Panc1 (cell line): ENCODE data around the gene NVL. TPM values are rescaled to one million over a fixed set of nuclear protein-coding genes. Genes with fewer than 3 reads are reported as not detected.

Experiments used
- ATAC-seq: fragments of 200-7000 bp; cut with Tn5 transposase; 2 replicates; pipeline ENCODE4 v1.9.1; 2020; ENCODE audit warnings: mild to moderate bottlenecking, moderate library complexity
- BruUV-seq: library from RNA; stranded (reverse); fragments of 400-500 nt; replicated peaks from 2 replicates; lab custom pipeline; 2021; lab: Mats Ljungman, UMichigan
- CTCF ChIA-PET: fragments of 300-600 bp; sonication (Branson Sonifier 250); formaldehyde crosslinking; loops from one replicate; lab custom pipeline; 2022; ENCODE audit warnings: antibody characterized with exemption; lab: Charles Lee
- POLR2A ChIA-PET: fragments of 300-600 bp; sonication (Branson Sonifier 250); formaldehyde crosslinking; loops from one replicate; lab custom pipeline; 2022; ENCODE audit warnings: antibody characterized with exemption; lab: Charles Lee
- DNase-seq: peaks from one replicate; pipeline ENCODE4 v3.0.0-alpha.2; 2010; ENCODE audit warnings: low read depth, low spot score
- H3K27ac ChIP-seq: 2 replicates; pipeline ENCODE4 v1.5.1; 2011; ENCODE audit warnings: mild to moderate bottlenecking, low read length, inconsistent platforms
- H3K27me3 ChIP-seq: fragments of 200-500 bp; sonication (Bioruptor generic); 2 replicates; pipeline ENCODE4 v1.6.0; 2014; ENCODE audit warnings: low read length, inconsistent platforms; ENCODE audit not compliant: control insufficient read depth, insufficient read depth
- H3K36me3 ChIP-seq: fragments of 200-500 bp; sonication (Bioruptor generic); 2 replicates; pipeline ENCODE4 v1.5.1; 2014; ENCODE audit warnings: inconsistent platforms, mild to moderate bottlenecking, low read length, moderate library complexity; ENCODE audit not compliant: control insufficient read depth, insufficient read depth
- H3K4me1 ChIP-seq: 2 replicates; pipeline ENCODE4 v1.5.1; 2011; ENCODE audit warnings: inconsistent platforms, mild to moderate bottlenecking, low read length, moderate library complexity; ENCODE audit not compliant: control insufficient read depth, insufficient read depth
- H3K4me3 ChIP-seq, 2 experiments: 2 replicates each; pipeline ENCODE4 v1.5.1; 2011 to 2012; ENCODE audit warnings: low read depth in 2 of 2, low read length in 2 of 2, mild to moderate bottlenecking in 2 of 2, inconsistent platforms in 1 of 2, moderate library complexity in 1 of 2
- H3K9me3 ChIP-seq: fragments of 200-500 bp; sonication (Bioruptor generic); 2 replicates; pipeline ENCODE4 v1.5.1; 2014; ENCODE audit warnings: low read depth, mild to moderate bottlenecking, inconsistent platforms, low read length, moderate library complexity; ENCODE audit not compliant: control insufficient read depth, insufficient read depth
- POLR2AphosphoS5 ChIP-seq: IDR thresholded peaks from 2 replicates; pipeline ENCODE4 v1.6.1; 2012; ENCODE audit warnings: mild to moderate bottlenecking, low read depth, low read length, moderate library complexity
- SIN3A ChIP-seq: IDR thresholded peaks from 2 replicates; pipeline ENCODE4 v1.6.1; 2012; ENCODE audit warnings: low read depth, mild to moderate bottlenecking, low read length, moderate library complexity, borderline replicate concordance; ENCODE audit not compliant: insufficient read depth
- TCF7L2 ChIP-seq: IDR thresholded peaks from 2 replicates; pipeline ENCODE4 v1.6.1; 2011; ENCODE audit warnings: mild to moderate bottlenecking, low read depth, low read length, inconsistent platforms
- in situ Hi-C: cut with HindIII; loops from 2 replicates; pipeline ENCODE4 v1.10.0; 2016; ENCODE audit warnings: low sequenced_read_pairs, low pct_unique_long_range_greater_than_20kb
- intact Hi-C: fragments of 100-400 bp; cut with micrococcal nuclease; formaldehyde crosslinking; loops from one replicate; pipeline ENCODE4 v1.10.0; 2022; ENCODE audit not compliant: unreplicated experiment
- total RNA-seq: library from RNA; stranded (reverse); gene quantifications from one replicate; pipeline ENCODE4 v1.2.1, GENCODE V29; 2021; ENCODE audit not compliant: unreplicated experiment
- TF ChIP-seq, protein P1 (sequence below): fragments of 450-650 bp; IDR thresholded peaks from 2 replicates; pipeline ENCODE4 v1.5.1; 2017; ENCODE audit warnings: mild to moderate bottlenecking
- TF ChIP-seq, protein P2 (sequence below), 2 experiments: IDR thresholded peaks; 2 replicates each; pipeline ENCODE4 v1.6.1; 2011 to 2012; ENCODE audit warnings: low read depth in 2 of 2, control low read depth in 1 of 2, low read length in 1 of 2, mild to moderate bottlenecking in 1 of 2, moderate library complexity in 1 of 2; ENCODE audit not compliant: insufficient read depth in 1 of 2

The NVL gene
- total RNA-seq, 1 experiment from 2014 or later = 25.0 TPM

DNA sequence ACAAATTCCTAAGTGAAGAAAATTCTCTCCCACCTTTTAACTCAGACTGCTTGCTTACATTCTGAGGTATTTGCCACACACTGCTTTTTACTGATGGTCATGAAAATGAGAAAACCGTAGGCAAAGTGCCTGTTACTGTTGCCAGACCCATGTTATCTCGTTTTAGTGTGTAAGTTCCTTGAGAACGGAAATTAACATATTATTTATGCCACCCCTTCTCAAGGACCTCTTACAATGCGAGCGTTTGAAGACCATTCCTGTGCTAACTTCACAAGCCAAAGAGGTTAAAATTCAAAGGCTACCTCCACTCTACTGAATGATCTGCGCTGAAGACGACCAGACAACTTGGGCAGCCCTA is 509 bp downstream of the NVL start:
- Histone ChIP-seq H3K4me3 (peak overlapping the region; percentile 98 to 100), H3K27me3 (no peaks in the 10 kb centered on the region), H3K4me1 (peaks cover 16% of the 10 kb centered on the region), H3K27ac (peak overlapping the region; percentile 99), H3K36me3 (peaks cover 3% of the 10 kb centered on the region; the same call in 1 of the 2 replicates), H3K9me3 (no peaks in the 10 kb centered on the region)
- DNase-seq (no peak), ATAC-seq (no peak)
- BruUV-seq = no TSS peak
- ChIA-PET POLR2A (no interaction called here), CTCF (no interaction called here)
- no peak for TF ChIP-seq POLR2AphosphoS5
- TF ChIP-seq, protein P1, sequence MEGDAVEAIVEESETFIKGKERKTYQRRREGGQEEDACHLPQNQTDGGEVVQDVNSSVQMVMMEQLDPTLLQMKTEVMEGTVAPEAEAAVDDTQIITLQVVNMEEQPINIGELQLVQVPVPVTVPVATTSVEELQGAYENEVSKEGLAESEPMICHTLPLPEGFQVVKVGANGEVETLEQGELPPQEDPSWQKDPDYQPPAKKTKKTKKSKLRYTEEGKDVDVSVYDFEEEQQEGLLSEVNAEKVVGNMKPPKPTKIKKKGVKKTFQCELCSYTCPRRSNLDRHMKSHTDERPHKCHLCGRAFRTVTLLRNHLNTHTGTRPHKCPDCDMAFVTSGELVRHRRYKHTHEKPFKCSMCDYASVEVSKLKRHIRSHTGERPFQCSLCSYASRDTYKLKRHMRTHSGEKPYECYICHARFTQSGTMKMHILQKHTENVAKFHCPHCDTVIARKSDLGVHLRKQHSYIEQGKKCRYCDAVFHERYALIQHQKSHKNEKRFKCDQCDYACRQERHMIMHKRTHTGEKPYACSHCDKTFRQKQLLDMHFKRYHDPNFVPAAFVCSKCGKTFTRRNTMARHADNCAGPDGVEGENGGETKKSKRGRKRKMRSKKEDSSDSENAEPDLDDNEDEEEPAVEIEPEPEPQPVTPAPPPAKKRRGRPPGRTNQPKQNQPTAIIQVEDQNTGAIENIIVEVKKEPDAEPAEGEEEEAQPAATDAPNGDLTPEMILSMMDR = no peak
- no peak for TF ChIP-seq SIN3A
- TF ChIP-seq, protein P2, sequence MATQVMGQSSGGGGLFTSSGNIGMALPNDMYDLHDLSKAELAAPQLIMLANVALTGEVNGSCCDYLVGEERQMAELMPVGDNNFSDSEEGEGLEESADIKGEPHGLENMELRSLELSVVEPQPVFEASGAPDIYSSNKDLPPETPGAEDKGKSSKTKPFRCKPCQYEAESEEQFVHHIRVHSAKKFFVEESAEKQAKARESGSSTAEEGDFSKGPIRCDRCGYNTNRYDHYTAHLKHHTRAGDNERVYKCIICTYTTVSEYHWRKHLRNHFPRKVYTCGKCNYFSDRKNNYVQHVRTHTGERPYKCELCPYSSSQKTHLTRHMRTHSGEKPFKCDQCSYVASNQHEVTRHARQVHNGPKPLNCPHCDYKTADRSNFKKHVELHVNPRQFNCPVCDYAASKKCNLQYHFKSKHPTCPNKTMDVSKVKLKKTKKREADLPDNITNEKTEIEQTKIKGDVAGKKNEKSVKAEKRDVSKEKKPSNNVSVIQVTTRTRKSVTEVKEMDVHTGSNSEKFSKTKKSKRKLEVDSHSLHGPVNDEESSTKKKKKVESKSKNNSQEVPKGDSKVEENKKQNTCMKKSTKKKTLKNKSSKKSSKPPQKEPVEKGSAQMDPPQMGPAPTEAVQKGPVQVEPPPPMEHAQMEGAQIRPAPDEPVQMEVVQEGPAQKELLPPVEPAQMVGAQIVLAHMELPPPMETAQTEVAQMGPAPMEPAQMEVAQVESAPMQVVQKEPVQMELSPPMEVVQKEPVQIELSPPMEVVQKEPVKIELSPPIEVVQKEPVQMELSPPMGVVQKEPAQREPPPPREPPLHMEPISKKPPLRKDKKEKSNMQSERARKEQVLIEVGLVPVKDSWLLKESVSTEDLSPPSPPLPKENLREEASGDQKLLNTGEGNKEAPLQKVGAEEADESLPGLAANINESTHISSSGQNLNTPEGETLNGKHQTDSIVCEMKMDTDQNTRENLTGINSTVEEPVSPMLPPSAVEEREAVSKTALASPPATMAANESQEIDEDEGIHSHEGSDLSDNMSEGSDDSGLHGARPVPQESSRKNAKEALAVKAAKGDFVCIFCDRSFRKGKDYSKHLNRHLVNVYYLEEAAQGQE (IDR thresholded peaks at IDR 0.05; ENCODE audit: insufficient read depth in 1 of 2, low read depth in 2 of 2, low read length in 1 of 2) = no peak
- TF ChIP-seq TCF7L2 = no peak
- intact Hi-C loops (no loop called here), in situ Hi-C loops (no loop called here)

DNA sequence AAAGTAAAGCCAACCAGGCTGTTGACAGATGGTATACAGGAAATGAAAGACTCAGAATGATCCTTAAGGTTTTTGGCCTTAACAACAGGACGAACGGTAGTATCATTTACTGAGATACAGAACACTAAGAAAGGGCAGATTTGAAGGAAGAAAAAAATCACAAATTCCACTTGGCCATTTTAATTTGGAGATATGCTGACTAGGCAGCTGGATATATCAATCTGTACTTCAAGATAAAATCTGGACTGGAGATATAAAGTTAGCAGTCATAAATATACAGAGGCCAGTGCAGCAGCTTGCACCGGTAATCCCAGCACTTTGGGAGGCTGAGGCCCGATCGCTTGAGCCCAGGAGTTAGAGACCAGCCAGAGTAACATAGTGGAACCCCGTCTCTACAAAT is 1.3 kb downstream of the NVL start:
- no peak for ATAC-seq
- CTCF ChIA-PET = no interaction called here
- no peak for DNase-seq
- Histone ChIP-seq H3K27me3 (no peaks in the 10 kb centered on the region), H3K36me3 (peaks cover 3% of the 10 kb centered on the region; the same call in 1 of the 2 replicates), H3K4me1 (peaks cover 16% of the 10 kb centered on the region), H3K27ac (peak overlapping the region; percentile 21; the same call in 1 of the 2 replicates), H3K9me3 (no peaks in the 10 kb centered on the region), H3K4me3 (peak overlapping the region; percentile 98 to 100)
- TF ChIP-seq SIN3A = no peak
- TF ChIP-seq, protein P2 (IDR thresholded peaks at IDR 0.05; ENCODE audit: insufficient read depth in 1 of 2, low read depth in 2 of 2, low read length in 1 of 2) = no peak
- TF ChIP-seq, protein P1 = no peak
- no peak for TF ChIP-seq TCF7L2
- TF ChIP-seq POLR2AphosphoS5 = no peak
- no TSS peak for BruUV-seq
- POLR2A ChIA-PET = no interaction called here
- in situ Hi-C loops (no loop called here), intact Hi-C loops (no loop called here)
